Measurements from ENCODE around the gene CRTC3.
"Not testable (repeated sequence)": the region's sequence is repeated elsewhere in the genome, so short reads cannot be mapped to it uniquely, and the experiment has no call there.

CRTC3 gene, protein sequence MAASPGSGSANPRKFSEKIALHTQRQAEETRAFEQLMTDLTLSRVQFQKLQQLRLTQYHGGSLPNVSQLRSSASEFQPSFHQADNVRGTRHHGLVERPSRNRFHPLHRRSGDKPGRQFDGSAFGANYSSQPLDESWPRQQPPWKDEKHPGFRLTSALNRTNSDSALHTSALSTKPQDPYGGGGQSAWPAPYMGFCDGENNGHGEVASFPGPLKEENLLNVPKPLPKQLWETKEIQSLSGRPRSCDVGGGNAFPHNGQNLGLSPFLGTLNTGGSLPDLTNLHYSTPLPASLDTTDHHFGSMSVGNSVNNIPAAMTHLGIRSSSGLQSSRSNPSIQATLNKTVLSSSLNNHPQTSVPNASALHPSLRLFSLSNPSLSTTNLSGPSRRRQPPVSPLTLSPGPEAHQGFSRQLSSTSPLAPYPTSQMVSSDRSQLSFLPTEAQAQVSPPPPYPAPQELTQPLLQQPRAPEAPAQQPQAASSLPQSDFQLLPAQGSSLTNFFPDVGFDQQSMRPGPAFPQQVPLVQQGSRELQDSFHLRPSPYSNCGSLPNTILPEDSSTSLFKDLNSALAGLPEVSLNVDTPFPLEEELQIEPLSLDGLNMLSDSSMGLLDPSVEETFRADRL

GRCh38 chr15:90529371-90530249 is at the start of gene CRTC3:
Gene CRTC3 (plus strand): TSS chr15:90529923. CDS start chr15:90530072, 149 bp downstream.
- peak; percentile 20 to 43 for DNase-seq (ENCODE audit: low read depth in 2 of 2)

DNA sequence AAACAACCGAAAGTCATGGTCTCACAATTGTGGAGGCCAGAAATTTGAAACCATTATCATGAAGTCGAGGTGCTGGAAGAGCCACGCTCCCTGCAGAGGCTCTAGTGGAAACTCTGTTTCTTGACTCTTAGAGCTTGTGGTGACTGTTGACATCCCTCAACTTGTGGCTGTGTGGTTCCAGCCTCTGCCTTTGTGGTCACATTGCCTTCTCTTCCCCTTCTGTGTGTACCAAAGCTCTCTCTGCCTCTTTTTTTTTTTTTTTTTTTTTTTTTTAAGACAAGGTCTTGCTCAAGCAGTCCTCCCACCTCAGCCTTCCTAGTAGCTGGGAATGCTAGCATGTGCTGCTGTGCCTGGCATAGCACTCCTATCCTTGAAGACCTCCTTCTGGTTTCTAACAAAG is 48.7 kb upstream of the CRTC3 start:
- DNase-seq (ENCODE audit: low read depth in 2 of 2): peak; percentile 4 to 14

- DNase-seq (ENCODE audit: low read depth in 2 of 2): peak in 1 of 2 donors; percentile 4
Measured at GRCh38 chr15:90482124-90483011, 47.4 kb upstream of the CRTC3 start.

- no peak for DNase-seq (ENCODE audit: low read depth in 2 of 2)
Measured at GRCh38 chr15:90483012-90483307, 46.8 kb upstream of the CRTC3 start.

DNA sequence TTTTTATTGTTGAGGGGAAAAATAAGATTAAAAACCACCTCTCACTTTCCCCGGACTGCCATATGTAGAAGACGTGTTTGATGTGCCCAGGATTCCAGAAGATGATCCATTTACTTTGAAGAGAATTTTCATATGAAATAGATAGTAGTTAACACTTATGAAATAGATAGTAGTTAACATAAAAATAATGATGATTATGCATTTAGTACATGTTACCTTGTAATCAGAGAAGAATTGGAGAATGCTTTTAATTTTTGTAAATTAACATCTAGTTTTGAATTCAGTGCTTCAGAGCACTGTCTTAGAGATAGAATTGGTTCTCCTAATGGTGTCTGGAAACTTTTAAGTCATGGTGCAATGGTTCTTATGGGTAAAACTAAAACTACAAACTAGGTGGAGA is 46.1 kb upstream of the CRTC3 start:
- DNase-seq (ENCODE audit: low read depth in 2 of 2): no peak

GRCh38 chr15:90487186-90487585 is 42.5 kb upstream of the CRTC3 start:
- DNase-seq (ENCODE audit: low read depth in 2 of 2): no peak

GRCh38 chr15:90489514-90489913 is 40.2 kb upstream of the CRTC3 start:
- DNase-seq (ENCODE audit: low read depth in 2 of 2): no peak

DNA sequence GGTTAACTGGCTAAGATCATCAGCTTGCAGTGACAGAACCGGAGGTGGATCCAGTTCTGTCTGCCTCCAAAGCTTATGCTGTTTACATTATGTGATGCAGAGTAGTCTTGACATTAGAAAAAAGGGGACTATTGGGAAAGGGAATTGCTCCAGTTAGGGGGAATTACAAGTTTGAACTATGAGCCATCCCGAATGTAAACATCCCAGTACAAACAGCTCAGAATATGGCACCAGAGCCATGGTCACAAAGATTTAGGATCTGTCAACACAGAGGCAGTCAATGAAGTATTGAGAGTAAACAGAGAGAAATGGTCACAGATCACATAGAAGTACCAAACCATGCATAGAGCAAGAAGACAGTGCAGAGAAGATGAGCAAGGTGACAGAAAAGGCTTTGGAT is 39.8 kb upstream of the CRTC3 start:
- no peak for DNase-seq (ENCODE audit: low read depth in 2 of 2)

GRCh38 chr15:90493647-90494046 is 36.1 kb upstream of the CRTC3 start:
- no peak for DNase-seq (ENCODE audit: low read depth in 2 of 2)

- no peak for DNase-seq (ENCODE audit: low read depth in 2 of 2)
Measured at GRCh38 chr15:90495067-90495466, 34.7 kb upstream of the CRTC3 start.

- DNase-seq (ENCODE audit: low read depth in 2 of 2): no peak
Measured at GRCh38 chr15:90496791-90497190, 32.9 kb upstream of the CRTC3 start.

DNA sequence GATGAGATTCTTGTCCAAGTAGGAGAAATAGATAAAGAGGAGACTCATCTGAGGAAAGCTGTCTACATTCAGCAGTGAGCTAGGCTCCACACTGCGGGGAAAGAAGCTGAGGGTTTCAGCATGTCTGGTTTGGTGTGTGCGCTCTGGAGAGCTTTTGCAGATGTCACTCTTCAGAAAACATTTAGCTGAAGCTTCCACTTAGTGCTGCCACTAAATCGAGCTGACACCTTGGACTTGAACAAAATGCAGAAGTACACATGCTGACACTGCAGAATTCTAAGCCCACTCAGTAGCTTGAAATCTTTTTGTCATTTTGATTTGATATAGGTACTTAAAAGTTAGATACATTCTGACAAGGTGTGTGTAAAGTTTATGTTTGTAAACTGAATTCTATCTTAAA is 32.3 kb upstream of the CRTC3 start:
- DNase-seq (ENCODE audit: low read depth in 2 of 2): no peak

DNA sequence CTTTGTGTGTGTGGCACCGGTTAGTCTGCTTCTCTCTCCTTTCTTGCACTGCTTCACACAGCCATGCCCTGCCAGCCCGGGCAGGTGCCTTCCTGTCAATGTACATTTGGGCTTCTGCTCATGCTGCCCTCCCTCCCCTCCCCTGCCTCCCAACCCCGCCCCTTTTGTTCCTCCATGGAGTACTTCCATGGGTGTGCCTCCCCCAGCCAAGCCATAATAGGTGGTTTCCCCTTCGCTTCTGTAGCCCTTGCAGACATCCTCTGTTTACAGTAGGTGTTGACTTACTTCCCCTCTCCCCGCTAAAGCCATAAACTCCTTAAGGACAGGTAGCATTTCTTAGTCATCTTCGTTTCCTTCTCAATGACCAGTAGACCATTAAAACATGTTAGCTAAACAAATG is 31.8 kb upstream of the CRTC3 start:
- DNase-seq (ENCODE audit: low read depth in 2 of 2): no peak

GRCh38 chr15:90500171-90500570 is 29.6 kb upstream of the CRTC3 start:
- DNase-seq (ENCODE audit: low read depth in 2 of 2): no peak

GRCh38 chr15:90501898-90502297 is 27.8 kb upstream of the CRTC3 start:
- no peak for DNase-seq (ENCODE audit: low read depth in 2 of 2)

DNA sequence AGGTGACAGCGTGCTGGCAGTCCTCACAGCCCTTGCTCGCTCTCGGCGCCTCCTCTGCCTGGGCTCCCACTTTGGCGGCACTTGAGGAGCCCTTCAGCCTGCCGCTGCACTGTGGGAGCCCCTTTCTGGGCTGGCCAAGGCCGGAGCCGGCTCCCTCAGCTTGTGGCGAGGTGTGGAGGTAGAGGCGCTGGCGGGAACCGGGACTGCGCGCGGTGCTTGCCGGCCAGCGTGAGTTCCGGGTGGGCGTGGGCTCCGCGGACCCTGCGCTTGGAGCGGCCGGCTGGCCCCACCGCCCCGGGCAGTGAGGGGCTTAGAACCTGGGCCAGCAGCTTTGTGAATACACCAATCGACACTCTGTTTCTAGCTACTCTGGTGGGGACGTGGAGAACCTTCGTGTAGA is 18.9 kb upstream of the CRTC3 start:
- DNase-seq (ENCODE audit: low read depth in 2 of 2): not testable (repeated sequence)

DNA sequence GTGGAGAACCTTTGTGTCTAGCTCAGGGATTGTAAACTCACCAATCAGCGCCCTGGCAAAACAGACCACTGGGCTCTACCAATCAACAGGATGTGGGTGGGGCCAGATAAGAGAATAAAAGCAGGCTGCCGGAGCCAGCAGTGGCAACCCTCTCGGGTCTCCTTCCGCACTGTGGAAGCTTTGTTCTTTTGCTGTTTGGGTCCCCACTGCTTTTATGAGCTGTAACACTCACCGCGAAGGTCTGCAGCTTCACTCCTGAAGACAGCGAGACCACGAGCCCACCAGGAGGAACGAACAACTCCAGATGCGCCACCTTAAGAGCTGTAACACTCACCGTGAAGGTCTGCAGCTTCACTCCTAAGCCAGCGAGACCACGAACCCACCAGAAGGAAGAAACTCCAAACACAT is 18.5 kb upstream of the CRTC3 start:
- DNase-seq (ENCODE audit: low read depth in 2 of 2): not testable (repeated sequence)

- no peak for DNase-seq (ENCODE audit: low read depth in 2 of 2)
Measured at GRCh38 chr15:90512276-90512675, 17.4 kb upstream of the CRTC3 start.

DNA sequence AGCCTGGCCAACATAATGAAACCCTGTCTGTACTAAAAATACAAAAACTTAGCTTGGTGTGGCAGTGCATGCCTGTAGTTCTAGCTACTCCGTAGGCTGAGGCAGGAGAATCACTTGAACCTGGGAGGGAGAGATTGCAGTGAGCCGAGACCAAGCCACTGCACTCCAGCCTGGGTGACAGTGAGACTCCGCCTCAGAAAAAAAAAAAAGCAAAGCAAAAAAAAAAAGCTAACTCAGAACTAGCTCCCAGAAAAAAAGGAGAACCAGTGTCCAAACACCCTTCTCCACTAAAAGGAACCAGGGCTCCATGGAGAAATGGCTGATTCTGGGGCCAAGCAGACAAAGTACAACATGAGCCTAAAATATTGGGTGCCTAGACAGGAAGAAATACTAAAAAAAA is 16.7 kb upstream of the CRTC3 start:
- DNase-seq (ENCODE audit: low read depth in 2 of 2): no peak

DNA sequence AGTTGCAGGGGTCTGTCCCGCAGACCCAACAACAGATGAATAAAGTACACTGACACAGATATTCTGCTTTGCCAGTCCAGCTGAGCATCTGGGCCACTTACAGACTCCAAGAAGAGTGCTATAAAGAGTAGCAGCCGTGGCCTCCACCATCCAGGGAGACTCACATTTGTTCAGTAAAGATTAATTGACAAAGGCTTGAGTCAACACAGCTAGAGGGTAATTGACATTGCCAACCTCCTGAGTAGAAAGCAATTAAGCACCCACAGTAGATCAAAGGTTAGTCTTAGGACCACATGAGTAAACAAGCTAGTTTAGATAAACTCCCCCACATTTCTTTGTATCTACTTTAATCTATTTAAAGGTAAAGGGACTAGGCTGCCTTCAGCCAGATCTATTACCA is 16.3 kb upstream of the CRTC3 start:
- no peak for DNase-seq (ENCODE audit: low read depth in 2 of 2)

DNA sequence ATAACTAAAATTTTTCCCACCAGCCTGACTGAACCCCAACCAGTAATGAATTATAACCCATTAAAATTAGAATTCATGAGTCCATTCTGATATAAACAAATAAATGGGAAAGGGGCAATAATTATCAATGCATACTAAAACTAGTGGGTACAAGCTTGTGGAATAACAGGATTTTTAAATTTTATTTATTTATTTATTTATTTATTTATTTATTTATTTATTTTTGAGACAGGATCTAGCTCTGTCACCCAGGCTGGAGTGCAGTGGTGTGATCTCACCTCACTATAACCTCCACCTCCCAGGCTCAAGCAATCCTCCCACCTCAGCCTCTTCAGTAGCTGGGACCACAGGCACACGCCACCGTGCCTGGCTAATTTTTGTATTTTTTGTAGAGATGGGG is 15.8 kb upstream of the CRTC3 start:
- not testable (repeated sequence) for DNase-seq (ENCODE audit: low read depth in 2 of 2)

- DNase-seq (ENCODE audit: low read depth in 2 of 2): no peak
Measured at GRCh38 chr15:90519688-90520087, 10.0 kb upstream of the CRTC3 start.
